DMS53 (cell line): Measurements from ENCODE around the gene CXorf49.

Source experiments
- DNase-seq: peaks from one replicate; lab custom pipeline; 2025; lab: John Stamatoyannopoulos, UW

Gene CXorf49

DNA sequence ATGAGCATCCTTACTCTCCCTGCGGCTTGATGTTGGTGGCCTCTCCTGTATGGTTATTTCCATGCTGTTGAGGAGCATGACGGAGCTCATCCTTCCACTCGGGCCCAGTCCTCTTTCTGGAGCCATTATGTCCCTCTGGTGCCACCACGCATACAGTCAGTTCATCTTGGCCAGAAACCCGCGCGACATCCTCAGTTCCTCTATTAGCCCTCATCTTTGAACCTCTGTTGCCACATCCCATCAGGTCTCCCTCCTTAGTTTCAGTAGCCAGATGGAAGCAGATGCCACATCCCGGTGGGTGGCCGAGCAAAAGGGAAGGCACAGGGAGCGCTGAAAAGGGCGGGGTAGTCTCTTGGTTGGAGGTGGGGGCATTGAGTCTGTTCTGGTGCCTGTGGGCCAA lies 46.1 kb downstream of the CXorf49 start:
- no peak for DNase-seq

GRCh38 chrX:71671043-71671780 lies 46.9 kb downstream of the CXorf49 start:
- no peak for DNase-seq

DNA sequence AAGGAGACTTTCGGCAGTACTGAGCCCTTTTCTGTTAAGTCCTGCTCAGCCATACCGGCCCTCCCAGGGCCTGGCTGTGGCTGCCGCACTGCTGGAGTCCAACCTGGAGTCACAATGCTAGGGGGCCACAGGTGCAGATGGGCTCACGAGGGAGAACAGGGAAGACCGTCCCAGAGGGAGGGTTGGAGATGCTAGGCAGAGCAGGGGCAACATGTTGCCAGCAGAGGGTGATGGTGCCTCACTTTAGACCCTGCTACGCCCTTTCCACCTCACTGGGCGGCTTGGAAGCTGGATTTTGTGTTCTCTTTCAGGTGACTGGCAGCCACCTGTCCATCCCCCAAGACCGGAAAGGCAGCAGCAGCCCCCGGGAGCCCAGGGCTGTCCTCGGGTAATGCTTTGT lies 48.1 kb downstream of the CXorf49 start:
- peak; percentile 44 for DNase-seq

DNA sequence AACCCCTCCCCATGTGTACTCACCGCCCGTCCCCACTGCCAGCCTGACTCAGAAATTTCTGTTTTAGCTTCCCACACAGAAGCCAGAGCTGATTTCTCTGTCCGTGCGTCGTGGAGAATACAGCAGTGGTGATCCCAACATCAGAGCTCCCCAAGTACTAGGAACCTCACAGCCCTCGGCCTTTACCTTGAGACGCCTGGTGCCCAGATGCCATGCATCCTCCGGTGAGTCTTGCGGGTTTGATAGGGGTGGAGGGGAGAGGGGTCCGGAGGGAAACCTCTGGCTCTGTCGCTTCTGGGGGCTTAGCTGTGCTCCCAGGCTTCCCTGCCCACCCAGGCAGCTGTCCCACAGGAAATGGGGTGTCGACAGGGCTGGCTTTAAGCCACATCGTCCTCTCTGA lies 48.6 kb downstream of the CXorf49 start:
- DNase-seq, result no peak

DNA sequence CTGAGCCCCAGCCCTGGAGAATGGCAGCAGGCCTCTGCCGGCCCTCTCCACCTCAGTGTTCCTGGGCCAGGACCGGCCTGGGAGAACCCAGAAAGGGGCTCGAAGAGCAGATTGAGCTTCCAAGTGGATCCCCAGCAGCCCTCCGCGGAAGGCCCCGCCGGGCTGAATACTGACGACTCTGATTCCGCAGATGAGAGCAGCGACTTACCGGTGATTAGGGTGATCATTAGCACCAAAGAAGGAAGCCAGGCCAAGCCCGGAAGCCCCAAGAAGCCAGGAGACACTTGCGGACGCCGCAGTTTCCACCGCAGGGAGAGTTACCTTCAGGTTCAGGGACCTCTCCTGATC lies 49.9 kb downstream of the CXorf49 start:
- DNase-seq, result no peak

DNA sequence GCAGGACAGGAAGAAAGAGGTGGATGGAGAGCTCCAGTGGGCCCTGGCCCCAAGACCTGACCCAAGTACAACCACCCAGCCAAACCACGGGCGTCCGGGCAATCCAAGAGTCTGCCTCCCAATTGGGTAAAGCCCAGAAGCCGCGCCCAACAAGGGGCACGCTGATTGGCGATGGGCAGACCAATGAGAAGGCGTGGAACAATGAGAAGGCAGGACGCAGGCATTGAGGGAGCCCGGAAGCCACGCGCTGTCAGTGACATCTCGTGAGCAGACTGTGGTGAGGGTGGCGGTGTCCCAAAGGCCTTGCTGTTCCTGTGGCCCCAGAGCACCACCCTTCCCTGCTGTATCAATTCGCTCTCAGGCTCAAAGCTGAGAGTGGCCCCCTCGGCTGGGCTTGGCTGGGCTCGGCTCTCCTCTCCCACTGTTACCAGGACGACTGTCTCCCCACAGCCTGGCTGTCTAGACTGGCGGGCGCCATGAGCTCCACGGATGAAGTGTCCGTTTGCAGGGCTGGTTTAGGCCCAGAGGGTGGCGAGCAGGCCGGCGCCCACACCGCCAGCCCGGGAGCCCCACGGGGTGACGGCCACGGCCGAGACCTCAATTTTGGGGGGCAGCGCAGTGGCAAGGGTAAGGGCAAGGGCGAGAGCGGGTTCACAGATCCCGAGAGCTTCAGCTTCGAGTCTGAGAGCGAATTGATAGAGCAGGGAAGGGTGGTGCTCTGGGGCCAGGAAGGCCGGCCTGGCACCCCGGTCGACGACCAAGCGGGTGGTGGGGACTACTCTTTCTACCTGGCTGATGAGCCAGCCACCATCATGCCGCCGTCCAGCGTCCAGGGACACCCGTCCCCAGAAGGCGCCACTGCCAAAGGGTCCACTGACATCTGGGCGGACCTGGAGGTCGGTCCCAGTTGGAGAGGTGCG lies 50.5 kb downstream of the CXorf49 start, which contains the start of gene LOC101059915:
Gene LOC101059915 (plus strand): TSS at position 219 of the 920 bp plus-strand sequence.
- DNase-seq, result peak; percentile 96

DNA sequence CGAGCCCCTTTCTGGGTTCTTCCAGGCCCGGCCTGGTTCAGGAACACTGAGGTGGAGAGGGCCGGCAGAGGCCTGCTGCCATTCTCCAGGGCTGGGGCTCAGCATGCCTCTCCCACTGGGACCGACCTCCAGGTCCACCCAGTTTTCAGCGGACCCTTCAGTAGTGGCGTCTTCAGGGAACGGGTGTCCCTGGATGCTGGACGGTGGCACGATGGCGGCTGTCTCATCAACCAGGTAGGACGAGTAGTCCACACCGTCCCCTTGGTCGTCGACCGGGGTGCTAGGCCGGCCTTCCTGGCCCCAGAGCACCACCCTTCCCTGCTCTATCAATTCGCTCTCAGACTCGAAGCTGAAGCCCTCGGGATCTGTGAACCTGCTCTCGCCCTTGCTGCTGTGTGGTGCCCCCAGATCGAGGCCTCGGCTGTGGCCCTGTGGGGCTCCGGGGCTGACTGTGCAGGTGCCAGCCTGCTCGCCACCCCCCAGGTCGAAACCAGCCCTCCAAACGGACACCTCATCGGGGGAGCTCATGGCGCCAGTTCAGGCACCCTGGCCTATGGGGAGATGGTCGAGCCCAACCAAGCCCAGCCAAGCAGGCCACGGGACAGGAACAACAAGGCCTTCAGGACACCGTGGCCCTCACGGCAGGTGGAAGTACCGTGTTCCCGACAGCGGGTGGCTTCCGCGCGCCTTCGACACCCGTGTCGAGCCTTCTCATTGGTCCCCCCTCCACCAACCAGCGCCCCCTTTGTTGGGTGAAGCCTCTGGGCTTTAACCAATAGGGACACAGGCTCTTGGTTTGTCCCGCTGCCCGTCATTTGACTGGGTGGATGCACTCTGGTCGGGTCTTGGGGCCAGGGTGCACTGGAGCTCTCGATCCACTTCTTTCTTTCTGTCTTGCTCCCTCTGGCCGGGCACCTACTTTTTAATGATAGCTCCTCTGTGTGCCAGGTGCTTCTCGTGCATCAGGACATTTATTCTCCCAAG lies 51.6 kb downstream of the CXorf49 start:
- DNase-seq, result peak; percentile 57

DNA sequence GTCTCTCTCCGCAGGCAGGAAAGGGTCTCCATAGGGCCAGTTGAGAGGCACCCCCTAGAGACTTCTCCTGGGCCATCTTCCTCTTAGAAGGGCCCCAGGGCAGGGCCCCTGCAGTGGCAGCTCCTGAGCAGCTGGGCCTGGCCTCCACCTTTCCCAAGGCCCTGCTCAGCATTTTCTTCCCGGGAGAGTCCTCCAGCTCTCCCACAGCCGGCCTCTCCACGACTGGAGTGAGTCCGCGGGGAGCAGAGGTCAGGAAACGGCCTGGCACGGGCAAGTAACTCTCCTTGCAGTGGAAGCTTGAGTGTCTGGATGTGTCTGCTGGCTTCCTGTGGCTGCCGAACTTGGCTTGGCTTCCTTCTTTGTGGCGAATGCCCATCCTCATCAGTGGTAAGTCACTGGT lies 52.3 kb downstream of the CXorf49 start:
- no peak for DNase-seq

DNA sequence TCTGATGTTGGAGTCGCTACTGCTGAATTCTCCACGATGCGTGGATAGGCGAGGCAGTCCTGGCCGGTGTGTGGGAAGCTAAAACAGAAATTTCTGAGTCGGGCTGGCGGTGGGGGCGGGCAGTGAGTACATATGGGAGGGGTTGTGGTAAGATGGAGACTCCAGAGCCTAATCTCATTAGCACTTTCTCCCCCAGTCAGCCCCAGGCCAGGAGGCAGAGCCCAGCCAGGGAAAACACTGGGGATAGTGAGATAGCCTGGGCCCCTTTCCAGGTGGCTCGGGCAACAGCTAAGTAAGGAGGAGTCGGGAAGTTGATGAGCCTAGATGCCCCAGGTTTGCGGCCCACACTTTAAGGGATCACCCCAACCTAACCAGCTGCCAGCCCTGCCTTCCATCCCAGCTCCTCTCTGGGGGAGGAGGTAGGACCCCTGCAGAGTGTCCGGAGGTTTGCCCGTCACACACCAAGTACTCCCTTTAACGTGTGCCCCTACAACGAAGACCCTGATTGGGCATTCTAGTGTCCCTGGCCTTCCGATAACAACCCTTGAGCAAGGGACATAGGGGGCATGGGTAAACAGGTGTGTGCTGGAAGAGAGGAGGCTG lies 53.1 kb downstream of the CXorf49 start:
- no peak for DNase-seq
